GM12872 (cell line): ENCODE data around the gene VAMP8.

Experiments
- CTCF ChIP-seq: IDR thresholded peaks from 3 replicates; pipeline ENCODE4 v1.5.1; 2011; ENCODE audit warnings: low read depth, mild to moderate bottlenecking, low read length, moderate library complexity; ENCODE audit not compliant: insufficient read depth

The VAMP8 gene

GRCh38 chr2:85560812-85561279 is 16.5 kb upstream of the VAMP8 start:
- TF ChIP-seq CTCF, result no peak

DNA sequence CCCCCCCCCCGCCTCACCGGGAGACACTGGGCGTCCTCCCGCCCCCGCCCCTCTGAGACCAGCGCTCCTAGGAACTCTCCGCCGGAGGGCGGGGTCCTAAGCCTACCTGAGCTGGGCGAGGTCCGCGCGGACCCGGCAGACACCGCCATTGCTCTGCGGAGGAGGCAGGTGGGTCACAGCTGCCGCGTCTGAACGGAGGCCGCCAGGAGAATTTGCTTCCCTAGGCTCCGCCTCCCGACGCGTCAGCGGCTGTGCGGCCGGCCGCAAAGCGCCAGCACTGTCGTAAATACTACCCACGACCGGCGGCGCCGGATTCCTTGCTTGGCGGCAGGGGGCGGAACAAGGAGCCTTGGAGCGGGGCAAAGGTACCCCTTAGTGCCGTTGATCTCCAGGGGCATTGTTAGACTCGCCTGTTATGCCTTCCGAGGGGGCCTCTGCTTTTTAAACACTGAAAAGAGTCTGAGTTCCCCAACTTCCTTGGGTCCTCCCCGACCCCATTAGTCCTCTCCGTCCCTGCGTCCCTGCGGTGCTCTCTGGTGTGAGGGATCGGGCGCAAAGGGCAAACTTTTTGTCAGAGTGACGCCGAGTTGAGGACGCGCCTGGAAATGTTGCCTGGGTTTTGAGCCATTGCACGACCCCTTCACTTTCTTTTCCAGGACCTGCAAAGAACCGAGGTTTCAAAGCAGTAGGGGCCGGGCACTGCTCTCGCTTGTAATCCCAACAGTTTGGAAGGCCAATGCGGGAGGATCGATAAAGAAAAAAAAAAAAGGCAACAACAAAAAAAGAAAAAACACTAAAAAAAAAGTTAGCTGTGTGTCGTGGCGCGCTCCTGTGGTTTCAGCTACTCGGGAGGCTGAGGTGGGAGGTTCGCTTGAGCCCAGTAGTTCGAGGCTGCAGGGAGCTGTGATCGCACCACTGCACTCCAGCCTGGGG is 15.8 kb upstream of the VAMP8 start, which contains the start of gene GGCX:
Gene GGCX (minus strand): TSS at position 214 of the 933 bp plus-strand sequence. CDS start 65 bp downstream, at position 149.
- TF ChIP-seq CTCF, result no peak

GRCh38 chr2:85564144-85564563 is 13.2 kb upstream of the VAMP8 start:
- TF ChIP-seq CTCF, result no peak

- TF ChIP-seq CTCF, result no peak
Observed at GRCh38 chr2:85566265-85566664, 11.1 kb upstream of the VAMP8 start.

- TF ChIP-seq CTCF, result no peak
Observed at GRCh38 chr2:85575739-85576138, 1.6 kb upstream of the VAMP8 start.

- no peak for TF ChIP-seq CTCF
Observed at GRCh38 chr2:85577063-85577385, 362 bp upstream of the VAMP8 start.

DNA sequence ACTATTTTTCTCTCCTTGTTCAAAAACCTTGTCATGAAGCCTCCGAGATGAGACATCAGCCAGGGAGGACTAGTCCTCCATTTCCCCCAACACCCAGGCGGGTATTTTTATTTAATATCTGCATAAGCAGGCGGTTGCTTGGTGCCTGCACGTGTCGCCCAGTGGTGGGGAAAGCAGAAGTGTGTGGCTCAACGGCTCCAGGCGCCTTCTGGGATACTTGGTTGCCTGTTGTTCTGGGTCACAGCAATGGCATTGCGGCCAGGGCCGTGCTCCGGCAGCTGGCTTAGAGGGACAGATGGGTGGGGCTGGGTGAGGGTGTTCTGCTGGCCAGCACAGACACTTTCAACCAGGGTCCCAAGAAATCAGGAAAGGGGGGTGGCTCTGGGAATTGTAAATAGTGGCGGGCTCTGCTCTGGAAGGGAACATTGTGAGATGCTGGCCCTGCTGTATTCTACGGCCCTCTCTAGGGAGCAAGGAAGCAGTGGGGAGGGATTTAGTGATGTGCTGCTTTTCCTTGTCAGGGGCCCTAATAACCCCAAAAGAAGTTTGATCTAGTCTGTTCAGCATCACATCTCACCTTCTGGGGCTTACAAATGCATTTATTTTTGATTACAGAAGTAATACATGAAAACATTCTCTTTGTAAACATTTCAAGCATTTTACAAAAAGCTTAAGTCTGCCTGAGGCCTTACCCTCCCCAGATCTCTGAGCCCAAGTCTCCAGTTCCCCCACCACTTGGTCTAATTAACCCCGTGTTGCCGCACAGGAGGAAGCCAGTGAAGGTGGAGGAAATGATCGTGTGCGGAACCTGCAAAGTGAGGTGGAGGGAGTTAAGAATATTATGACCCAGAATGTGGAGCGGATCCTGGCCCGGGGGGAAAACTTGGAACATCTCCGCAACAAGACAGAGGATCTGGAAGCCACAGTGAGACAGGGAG is 1.1 kb downstream of the VAMP8 start:
- TF ChIP-seq CTCF, result no peak
